ENCODE measurements around the gene TNNI3K. TPM values are rescaled to one million over a fixed set of nuclear protein-coding genes. Genes with fewer than 3 reads are reported as not detected.

The TNNI3K gene
- total RNA-seq, 1 donor from 2014 or later: not detected

DNA sequence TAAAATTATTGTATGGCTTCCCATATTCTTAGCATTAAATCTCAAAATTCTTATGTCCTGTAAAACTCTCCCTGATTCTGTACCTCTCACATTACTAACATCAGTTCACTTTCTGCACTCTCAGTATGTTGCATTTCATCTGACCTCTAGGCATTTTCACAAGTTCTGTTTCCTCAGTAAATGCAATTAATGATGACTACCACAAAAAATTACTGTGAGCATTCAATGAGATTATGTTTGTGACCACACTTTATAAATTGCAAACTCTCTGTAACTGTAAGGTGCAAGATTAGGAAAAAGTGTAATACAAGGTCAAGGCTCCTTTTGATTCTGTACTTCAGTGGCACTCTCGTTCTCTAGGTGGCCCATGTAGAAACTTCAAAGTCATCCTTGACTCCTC is 216.8 kb downstream of the TNNI3K start:
- TF ChIP-seq, protein P1, sequence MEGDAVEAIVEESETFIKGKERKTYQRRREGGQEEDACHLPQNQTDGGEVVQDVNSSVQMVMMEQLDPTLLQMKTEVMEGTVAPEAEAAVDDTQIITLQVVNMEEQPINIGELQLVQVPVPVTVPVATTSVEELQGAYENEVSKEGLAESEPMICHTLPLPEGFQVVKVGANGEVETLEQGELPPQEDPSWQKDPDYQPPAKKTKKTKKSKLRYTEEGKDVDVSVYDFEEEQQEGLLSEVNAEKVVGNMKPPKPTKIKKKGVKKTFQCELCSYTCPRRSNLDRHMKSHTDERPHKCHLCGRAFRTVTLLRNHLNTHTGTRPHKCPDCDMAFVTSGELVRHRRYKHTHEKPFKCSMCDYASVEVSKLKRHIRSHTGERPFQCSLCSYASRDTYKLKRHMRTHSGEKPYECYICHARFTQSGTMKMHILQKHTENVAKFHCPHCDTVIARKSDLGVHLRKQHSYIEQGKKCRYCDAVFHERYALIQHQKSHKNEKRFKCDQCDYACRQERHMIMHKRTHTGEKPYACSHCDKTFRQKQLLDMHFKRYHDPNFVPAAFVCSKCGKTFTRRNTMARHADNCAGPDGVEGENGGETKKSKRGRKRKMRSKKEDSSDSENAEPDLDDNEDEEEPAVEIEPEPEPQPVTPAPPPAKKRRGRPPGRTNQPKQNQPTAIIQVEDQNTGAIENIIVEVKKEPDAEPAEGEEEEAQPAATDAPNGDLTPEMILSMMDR (IDR thresholded peaks at IDR 0.05; ENCODE audit: partially characterized antibody, unreplicated experiment): no peak
- H3K9me3 Mint-ChIP-seq (ENCODE audit: unreplicated experiment): peaks cover 5% of the 10 kb centered on the region
- no peak overlapping the region for H3K27ac Mint-ChIP-seq (ENCODE audit: unreplicated experiment)
- no peaks in the 10 kb centered on the region for H3K36me3 Mint-ChIP-seq (ENCODE audit: unreplicated experiment)
- no peaks in the 10 kb centered on the region for H3K27me3 Mint-ChIP-seq (ENCODE audit: unreplicated experiment)
- no peak for DNase-seq
- H3K4me3 Mint-ChIP-seq (ENCODE audit: unreplicated experiment): no peak overlapping the region
- no peaks in the 10 kb centered on the region for H3K4me1 Mint-ChIP-seq (ENCODE audit: low read depth, unreplicated experiment)

DNA sequence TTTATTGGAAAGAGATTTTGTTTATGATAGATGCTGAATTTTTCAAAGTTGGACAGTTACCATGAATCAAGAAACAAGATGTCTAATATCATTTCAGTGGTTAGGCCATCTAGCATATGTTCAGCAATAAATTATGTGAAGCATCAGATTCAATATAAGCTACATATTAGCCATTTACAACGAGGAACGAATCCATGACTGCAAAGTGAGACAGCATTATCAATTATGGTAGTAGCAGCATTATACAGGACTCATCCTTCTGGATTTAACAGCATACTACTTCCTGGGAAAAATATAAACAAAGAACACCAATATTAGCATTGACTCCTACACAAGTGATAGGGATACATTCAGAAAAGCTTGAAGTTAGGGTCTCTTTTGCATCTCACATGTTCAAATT is 218.1 kb downstream of the TNNI3K start:
- no peak for DNase-seq
- no peak overlapping the region for H3K27ac Mint-ChIP-seq (ENCODE audit: unreplicated experiment)
- H3K4me3 Mint-ChIP-seq (ENCODE audit: unreplicated experiment): no peak overlapping the region
- H3K27me3 Mint-ChIP-seq (ENCODE audit: unreplicated experiment): no peaks in the 10 kb centered on the region
- peaks cover 5% of the 10 kb centered on the region for H3K9me3 Mint-ChIP-seq (ENCODE audit: unreplicated experiment)
- H3K4me1 Mint-ChIP-seq (ENCODE audit: low read depth, unreplicated experiment): no peaks in the 10 kb centered on the region
- H3K36me3 Mint-ChIP-seq (ENCODE audit: unreplicated experiment): no peaks in the 10 kb centered on the region
- TF ChIP-seq, protein P1 (IDR thresholded peaks at IDR 0.05; ENCODE audit: partially characterized antibody, unreplicated experiment): no peak

DNA sequence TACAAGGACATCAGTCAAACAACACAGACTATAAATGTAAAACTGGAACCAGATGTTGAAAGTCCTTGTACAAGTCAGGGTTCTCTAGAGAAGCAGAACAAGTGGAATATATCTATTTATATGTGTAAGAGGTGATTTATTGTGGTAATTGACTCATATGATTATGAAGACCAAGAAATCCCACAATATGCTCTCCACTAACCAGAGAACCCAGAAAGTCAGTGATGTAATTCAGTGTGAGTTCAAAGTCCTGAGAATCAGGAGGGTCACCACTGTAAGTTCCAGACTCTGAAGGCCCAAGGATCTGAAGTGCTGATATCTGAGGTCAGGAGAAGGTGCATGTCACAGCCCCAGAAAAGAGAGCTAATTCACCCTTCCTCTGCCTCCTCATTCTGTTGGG is 220.2 kb downstream of the TNNI3K start:
- DNase-seq: no peak
- Mint-ChIP-seq H3K4me1 (ENCODE audit: low read depth, unreplicated experiment) (no peaks in the 10 kb centered on the region), H3K4me3 (ENCODE audit: unreplicated experiment) (no peak overlapping the region), H3K9me3 (ENCODE audit: unreplicated experiment) (peaks cover 5% of the 10 kb centered on the region), H3K27me3 (ENCODE audit: unreplicated experiment) (no peaks in the 10 kb centered on the region), H3K36me3 (ENCODE audit: unreplicated experiment) (no peaks in the 10 kb centered on the region), H3K27ac (ENCODE audit: unreplicated experiment) (no peak overlapping the region)
- TF ChIP-seq, protein P1 (IDR thresholded peaks at IDR 0.05; ENCODE audit: partially characterized antibody, unreplicated experiment): no peak

DNA sequence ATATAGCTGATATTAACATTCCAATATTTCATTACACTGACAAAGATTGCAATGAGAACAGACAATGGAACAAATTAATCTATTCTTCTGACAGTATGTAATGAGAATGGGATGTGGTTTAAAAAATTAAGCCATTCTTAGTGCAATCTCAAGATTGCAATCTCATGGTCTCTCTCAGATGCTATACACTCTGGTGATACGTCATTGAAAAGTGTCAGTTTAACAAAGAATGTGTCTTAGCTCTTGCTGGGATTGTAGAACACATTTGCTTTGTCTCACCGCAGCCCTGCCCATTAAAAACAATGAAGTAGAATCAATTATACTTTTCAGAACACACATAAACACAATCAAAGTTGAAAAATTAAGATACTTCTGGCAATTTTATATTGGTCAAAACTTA is 222.1 kb downstream of the TNNI3K start:
- Mint-ChIP-seq H3K4me3 (ENCODE audit: unreplicated experiment) (no peak overlapping the region), H3K27me3 (ENCODE audit: unreplicated experiment) (no peaks in the 10 kb centered on the region), H3K36me3 (ENCODE audit: unreplicated experiment) (no peaks in the 10 kb centered on the region), H3K27ac (ENCODE audit: unreplicated experiment) (no peak overlapping the region), H3K4me1 (ENCODE audit: low read depth, unreplicated experiment) (no peaks in the 10 kb centered on the region), H3K9me3 (ENCODE audit: unreplicated experiment) (no peaks in the 10 kb centered on the region)
- DNase-seq: no peak
- TF ChIP-seq, protein P1 (IDR thresholded peaks at IDR 0.05; ENCODE audit: partially characterized antibody, unreplicated experiment): no peak

DNA sequence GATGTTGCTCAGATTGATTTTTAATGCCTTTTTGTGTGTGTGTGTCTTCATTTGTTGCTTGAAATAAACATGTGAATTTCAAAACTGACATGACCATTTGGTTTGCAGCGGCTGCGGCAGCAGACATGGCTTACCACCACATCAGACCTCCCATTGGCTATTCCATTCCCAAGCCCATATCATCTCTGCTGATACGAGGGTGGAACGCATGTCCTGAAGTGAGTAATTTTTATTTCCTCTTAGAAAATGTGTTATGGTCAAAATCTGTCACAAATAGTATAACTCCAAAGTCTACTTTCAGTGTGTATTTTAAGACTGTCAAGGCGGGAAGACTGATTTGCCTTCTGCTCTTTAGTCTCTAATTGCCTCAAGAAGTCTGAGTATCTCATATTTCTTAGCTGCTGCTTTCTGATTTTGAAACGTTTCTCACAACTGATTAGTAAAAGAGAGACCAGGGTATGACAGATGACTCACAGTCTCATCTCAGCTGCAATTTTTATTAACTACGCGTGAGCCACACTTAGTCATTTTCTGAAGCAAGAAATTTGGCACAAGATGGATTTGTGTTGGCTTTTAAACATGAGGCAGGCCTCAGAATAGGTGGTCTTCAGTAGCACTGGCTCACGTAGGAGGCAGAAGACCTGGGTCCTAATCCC is 228.3 kb downstream of the TNNI3K start:
- Mint-ChIP-seq H3K36me3 (ENCODE audit: unreplicated experiment) (no peaks in the 10 kb centered on the region), H3K27ac (ENCODE audit: unreplicated experiment) (no peak overlapping the region), H3K4me3 (ENCODE audit: unreplicated experiment) (no peak overlapping the region), H3K9me3 (ENCODE audit: unreplicated experiment) (no peaks in the 10 kb centered on the region), H3K4me1 (ENCODE audit: low read depth, unreplicated experiment) (no peaks in the 10 kb centered on the region), H3K27me3 (ENCODE audit: unreplicated experiment) (no peaks in the 10 kb centered on the region)
- TF ChIP-seq, protein P1 (IDR thresholded peaks at IDR 0.05; ENCODE audit: partially characterized antibody, unreplicated experiment): no peak
- DNase-seq: no peak
